HG02870 (cell line): ENCODE measurements around the gene MSH5.

Experiments used
- ATAC-seq: cut with Tn5 transposase; IDR thresholded peaks from one replicate; pipeline ENCODE4 v1.9.1; 2021; ENCODE audit warnings: mild to moderate bottlenecking, moderate library complexity; ENCODE audit not compliant: unreplicated experiment

Gene MSH5

DNA sequence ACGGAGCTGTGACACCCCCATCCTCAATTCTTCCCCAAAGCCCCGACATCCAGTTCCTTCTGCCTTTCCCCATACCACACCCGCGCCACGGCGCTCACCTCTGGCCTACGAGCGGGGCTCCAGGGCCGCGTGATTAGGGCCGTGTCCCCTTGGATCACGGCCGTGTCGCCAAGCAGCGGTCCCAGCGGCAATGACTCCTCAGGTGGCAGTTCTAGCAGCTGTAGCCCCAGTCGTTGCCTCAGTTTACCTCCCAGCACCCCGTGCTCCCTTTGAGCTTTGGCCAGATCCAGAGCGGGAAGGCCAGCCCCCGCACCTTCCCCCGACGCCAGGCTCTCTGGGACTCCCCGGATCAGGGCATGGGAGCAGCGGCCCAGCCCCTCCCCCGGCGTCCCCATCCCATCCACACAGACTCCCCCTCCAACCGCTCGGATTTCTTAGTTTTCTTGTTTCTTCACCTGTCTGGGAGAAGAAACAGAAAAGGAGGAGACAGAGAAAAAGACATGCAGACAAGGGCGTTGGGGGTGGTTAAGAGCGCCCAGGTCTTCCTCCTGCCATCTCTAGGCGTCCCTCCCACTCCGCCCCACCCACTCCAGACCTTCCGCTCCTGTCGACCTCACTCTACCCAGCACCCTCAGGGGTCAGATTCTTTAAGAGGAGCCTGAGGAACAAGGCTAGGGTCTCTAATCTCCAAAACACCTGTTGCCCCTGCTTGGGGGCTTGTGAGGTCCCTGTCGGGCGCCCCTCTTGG is 10.9 kb upstream of the MSH5 start, which contains the start of gene DDAH2:
Gene DDAH2, minus strand, starts transcription at position 533 of the 748 bp plus-strand sequence. Its CDS starts 138 bp downstream, at position 395.
- ATAC-seq = no peak

DNA sequence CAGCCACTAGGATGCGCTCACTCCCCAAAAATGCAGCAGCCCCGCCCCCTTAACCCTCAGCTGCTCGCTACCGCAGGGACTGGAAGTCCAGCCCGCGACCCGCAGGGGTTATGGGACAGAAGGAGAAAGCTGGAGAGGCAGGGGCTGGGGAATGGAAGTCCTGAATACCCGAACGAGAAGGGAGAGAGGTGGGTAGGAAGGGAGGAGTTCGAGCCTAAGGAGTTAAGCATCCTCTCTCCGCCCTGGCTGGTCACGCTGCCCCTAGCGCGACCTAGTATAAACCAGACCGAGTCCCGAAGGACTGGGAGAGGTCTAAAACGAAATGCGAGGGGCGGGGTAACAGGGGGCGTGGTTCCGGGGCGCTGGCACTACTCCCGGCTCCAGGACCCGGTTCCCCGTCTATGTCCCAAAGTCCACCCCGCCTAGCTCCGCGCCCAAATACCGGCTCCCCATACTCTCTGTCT is 10.3 kb upstream of the MSH5 start:
- ATAC-seq = no peak

DNA sequence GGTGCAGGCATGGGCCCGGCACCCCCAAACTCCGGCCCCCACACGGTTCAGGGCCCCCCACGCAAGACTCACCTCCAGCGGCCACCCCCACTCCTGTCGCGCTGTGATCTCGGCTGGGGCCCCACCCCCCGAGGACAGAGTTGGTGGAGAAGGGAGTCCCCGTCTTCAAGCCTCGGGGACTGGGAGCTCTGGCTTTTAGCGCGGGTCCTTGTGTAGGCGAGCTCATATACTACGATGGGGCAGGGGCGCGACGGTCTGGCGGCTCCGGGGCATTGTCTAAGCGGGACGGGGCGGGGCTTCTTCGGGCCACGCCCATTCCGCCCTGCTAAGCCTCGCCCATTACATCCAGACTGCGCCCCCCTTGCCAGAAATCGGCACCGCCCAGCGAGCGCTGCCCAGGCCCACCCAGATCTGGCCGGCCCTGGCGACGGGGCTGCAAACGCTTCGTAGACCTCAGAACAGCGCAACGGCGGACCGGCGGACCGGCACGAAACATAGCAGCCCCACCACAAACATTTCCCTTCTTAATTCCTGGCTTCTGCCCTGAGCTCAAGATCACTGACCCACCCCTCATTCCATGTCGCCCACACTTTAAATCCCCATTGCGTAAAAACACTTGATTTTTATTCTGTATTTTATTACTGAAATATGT is 9.7 kb upstream of the MSH5 start:
- no peak for ATAC-seq

DNA sequence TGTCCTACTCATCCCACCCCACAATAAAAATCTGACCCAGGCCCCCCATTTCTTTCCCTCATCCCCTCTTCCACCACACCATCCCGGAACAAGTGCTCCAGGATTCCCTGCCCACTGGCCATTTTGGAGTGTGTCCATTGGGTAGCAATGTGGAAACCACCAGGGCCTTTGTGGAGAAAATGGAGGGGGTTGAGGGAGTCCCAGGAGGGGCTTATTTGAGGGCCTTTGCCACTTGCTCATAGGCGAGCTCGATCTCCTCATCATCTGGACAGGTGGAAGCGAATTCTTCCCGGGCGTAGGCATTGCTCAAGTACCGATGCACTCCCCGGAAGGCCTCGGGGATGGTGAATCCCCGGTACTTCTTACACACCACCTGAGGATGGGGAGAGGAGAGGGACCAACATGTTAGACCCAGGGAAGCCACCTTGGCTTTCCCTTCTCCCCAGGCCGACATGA is 9.1 kb upstream of the MSH5 start:
- no peak for ATAC-seq

DNA sequence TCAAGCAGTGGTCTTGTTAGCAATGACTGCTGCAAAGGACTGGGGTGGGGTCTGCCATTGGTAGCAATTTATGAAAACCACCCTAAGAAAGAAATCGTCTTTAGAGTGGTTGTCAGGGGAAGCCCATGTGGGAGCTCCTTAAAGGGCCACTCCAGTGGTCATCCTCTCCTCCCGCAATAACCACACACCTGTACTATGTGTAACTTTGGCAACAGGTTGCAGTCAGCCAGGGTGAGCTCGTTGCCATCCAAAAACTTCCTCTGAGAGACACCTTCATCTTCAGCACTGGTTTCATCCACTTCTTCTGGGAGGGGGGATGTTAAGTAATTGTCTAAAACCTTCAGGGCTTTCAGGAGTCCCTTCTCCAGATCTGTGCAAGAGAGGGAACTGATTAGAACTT is 7.8 kb upstream of the MSH5 start:
- ATAC-seq = no peak

DNA sequence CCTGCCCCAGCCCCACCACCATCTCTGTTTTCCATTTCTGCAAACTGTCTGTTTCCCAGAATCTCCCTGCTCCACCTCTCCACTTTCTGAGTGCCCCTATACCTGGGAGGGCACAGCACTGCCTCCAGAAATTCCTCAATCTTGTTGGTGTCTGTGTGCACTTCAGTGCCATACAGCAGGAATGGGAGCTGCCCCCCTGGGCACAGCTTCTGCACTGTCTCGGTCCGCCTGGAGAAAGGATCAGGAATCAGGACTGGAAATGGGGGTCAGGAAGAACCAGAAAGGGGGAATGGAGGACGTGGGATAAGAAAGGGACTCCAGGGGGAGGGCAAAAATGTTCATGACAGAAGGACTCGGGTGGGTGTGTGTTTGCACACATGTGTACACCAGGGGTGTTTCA is 6.1 kb upstream of the MSH5 start:
- no peak for ATAC-seq

DNA sequence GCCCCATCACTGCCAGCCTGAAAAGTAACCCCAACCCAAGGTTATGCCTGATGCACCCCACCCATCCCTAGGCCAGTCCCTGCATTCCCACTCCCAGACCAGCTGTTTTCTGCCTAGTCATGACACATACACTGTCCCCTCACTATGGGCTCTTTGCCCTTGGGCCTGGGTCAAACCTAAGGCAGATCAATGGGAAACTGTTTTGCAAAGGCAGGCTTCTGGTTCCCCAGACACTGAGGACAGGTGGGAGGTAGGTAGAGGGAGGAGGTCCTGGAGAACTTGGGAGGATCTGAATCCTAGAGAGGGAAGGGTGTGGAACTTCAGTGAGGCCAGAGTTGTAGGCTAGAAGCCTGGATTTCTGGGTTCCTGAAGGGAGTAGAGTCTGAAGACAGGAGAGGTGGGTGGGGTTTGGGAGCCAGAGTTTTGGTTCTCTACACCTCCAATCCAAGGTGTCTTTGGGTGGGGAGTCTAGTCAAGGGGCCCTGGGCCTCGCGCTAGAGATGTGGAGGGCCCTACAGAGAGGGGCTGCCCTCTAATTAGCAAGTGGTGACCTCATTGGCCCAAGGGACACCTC is 5.5 kb upstream of the MSH5 start:
- ATAC-seq = no peak

DNA sequence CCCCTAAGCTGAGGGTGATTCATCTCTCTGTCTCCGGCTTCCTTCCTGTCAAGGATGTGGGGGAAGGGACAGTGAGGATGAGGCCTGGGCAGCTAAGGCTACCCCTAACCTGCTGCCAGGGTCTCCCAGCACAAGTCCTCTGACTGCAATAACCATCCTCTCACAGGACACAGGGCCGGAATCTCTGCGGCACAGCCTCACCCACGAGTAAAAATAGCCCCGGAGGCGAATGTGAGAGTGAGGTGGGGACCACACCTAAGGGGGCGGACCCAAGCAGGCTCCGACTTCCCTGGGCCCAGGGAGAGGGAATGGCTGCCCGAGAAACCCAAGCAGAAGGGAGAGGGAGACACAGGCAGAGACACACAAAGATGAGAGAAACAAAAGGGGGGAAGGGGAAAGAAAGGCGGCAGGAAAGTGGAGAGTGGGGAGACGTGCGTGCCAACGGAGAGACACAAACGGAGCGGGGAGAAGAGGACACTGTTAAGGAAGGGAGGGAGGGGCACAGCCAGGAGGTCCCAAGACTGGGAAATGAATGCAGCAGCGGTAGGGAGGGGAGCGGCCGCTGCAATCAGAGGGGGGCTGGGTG is 4.9 kb upstream of the MSH5 start:
- ATAC-seq = no peak

DNA sequence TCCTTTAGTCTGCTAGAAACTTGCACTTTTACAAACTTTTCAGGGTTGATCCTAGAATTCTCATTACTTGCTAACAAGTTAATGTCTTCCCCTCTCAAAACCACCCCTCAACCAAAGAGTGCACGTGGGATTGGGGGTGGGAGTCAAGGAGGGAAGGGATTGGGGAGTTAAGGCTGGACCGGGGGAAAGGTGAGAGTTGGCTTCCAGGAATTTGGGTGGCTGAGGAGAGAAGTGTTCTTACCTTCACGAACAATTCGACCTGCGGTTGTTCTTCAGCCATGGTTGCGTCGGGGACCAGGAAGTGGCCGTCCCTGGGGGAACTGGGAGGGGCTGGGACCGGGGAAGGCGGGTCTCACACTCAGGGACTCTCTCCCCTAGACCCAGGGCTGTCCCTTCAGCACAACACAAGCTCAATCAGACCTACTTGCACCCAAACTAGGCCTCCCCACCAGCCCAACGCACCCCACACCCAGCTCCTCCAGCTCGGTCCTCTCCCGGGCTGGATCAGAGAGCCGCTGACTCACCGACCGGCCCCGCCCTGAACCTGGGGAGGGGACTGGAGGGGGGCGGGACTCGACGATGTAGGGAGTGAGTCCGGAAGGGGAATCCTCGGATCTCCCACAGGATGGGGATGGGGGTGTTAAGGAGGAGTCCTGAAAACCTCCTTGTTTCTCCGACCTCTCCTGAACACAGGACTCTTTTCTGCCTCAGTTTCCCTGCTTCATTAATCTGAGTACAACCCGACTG is 3.6 kb upstream of the MSH5 start, which contains the start of gene CLIC1:
Gene CLIC1, minus strand, starts transcription at position 510 of the 747 bp plus-strand sequence. Its CDS starts 230 bp downstream, at position 280.
- ATAC-seq = no peak

DNA sequence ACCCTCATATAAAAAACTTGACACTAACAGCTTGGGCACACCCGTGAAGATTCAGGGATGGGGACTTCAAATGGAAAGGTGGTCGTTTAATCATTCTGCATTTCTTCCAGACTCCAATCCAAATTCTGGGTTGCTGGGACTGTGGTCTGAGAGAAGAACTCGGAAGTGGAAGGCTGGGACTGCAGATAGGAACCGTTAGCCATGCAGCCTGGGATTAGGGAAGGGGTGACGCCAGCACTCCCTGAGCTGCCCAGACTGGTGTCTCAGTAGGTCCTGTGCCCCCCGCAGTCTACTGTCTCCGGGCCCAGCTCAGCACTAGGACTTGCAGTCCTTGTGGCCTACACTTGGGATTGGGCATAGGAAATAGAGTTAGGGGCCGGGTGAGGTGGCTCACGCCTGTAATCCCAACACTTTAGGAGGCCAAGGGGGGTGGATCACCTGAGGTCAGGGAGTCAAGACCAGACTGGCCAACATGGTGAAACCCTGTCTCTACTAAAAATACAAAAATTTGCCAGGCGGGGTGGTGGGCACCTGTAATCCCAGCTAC is 3.0 kb upstream of the MSH5 start:
- no peak for ATAC-seq

DNA sequence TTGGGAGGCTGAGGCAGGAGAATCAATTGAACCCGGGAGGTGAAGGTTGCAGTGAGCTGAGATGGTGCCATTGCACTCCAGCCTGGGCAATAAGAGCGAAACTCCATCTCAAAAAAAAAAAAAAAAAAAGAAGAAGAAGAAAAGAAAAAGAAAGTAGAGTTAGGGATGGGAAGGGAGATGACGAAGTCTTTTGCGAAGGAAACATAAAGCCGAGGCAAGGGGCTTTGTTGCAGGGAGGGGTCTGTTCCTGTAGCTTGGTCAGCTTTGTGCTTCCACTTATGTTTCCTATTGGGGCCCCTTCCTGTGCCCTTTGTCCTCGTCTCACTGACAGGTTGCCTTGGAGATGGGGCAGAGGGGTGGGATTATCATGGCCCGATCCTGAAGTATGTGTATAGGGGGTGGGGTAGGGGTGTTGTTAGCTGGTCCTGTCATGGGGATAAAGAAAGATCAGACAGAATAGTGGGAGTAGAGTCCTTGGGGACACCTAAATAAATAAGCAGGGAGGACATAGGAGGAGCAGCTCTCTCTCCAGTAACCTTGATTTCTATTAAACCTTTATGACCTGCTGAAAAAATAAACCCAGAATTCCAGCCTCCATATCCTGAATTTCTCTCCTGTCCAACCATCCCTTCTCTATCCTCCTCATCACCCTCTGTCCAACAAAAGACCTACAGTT is 2.4 kb upstream of the MSH5 start:
- ATAC-seq = no peak

DNA sequence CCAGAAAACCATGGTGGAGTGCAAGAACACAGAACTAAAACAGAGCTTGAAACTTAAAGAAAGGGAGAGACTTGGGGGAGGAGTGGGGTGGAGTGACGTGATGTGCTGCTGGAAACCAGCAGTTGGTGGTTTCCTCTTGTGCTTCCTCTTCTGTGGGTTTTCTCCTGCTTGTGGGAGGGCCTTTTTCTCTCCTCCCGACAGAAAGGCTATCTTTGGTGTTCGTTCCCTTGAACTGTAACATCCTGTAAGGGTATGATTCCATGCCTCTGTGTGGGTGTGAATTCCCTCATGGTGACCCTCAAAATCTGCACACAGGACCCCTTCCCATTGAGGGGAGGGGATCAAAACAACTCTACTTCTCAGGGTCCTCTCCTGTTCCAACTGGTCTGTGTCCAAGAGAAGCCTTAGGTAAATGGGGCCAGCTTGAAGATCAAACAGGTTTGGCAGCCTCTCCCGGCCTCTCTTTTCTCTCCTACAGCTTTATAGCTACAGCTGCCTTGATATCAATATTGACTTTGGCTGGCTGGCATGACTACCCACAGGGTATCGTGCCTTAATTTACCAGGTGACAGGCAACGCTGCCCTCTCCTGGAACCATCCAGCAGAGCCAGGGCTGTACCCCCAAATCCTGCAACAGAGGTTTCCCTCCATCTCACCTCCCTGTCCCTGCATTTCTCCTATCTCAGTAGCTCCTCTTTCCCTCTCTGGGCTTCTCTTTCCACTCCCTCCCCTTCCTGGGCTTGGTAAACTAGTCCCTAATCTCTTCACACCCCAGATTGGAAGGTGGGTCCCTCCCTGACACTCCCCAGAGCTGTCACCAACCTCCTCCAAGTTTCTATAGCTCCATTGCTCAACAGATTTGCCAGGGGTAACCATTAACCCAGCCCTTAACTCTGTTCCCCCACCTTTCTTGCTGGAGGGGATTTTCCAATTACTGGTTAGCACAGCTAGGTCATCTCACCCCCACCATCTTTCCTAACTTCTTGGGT is 1.5 kb upstream of the MSH5 start:
- no peak for ATAC-seq

DNA sequence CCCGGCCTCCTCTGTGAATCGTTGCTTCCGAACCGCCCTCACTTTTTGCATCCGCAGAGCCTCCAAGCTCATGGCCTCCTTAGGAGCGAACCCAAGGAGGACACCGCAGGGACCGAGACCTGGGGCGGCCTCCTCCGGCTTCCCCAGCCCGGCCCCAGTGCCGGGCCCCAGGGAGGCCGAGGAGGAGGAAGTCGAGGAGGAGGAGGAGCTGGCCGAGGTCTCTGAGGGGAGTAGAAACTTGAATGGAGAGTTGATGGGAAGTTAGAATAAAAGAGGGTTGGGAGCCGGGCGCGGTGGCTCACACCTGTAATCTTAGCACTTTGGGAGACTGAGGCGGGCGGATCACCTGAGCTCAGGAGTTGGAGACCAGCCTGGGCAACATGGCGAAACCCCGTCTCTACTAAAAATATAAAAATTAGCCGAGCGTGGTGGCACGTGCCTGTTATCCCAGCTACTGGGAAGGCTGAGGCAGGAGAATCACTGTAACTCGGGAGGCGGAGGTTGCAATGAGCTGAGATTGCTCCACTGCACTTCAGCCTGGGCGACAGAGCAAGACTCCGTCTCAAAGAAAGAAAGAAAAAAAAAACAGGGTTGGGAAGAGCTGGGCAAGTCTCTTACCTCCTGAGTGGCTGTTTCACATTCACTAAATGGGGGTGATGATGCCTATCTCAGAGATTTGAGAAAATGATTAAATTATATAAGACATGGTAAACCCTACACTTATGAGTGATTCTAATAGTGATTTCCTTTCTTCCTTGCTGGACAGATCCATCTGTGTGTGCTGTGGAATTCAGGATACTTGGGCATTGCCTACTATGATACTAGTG is 805 bp downstream of the MSH5 start:
- ATAC-seq = no peak

DNA sequence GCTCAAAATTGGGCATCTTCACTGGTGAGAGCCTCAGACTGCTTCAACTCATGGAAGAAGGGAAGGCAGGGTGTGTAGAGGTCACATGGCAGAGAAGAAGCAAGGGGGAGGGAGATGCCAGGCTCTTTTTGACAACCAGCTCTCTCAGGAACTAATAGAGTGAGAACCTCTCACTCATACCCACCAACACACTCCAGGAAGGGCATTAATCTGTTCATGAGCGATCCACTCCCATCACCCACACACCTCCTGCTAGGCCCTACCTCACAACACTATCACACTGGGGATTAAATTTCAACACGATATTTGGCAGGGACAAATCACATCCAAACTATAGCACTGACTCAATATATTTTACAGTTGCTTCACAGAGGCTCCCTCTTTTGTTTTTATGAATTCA is 2.0 kb downstream of the MSH5 start:
- ATAC-seq = no peak

DNA sequence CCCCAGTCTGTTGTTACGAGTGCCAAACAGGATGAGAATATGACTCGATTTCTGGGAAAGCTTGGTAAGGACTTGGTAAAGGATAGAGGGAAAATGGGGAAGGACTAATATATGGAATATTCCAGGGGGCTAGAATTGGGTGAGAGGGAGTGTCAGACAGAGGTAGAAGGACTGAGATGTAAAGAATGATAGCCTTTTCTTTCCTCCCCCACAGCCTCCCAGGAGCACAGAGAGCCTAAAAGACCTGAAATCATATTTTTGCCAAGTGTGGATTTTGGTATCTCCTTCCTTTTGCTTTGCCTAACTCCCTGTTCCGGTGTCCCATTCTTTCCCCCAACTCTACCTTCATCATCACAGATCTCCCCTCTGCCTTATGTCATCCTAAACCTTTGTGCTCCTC is 3.1 kb downstream of the MSH5 start:
- no peak for ATAC-seq

DNA sequence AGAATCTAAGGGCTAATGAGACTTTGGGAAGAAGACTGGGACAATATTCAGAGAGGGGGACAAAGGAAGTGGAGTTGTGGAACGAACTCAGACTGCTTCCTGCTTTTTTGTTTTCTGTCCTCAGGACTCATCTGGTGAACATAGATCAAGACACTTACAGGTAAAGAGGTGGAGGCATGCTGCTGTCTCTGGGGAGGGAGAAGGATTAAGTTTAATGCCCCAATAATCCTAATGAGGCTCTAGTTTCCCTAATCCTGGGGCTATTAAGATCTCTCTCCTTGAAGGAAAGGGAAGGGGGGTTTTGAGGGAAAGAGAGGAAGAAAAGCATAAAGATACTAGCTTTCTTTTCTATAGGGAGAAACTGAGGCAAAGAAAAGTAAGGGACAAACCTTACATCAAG is 4.6 kb downstream of the MSH5 start:
- no peak for ATAC-seq

DNA sequence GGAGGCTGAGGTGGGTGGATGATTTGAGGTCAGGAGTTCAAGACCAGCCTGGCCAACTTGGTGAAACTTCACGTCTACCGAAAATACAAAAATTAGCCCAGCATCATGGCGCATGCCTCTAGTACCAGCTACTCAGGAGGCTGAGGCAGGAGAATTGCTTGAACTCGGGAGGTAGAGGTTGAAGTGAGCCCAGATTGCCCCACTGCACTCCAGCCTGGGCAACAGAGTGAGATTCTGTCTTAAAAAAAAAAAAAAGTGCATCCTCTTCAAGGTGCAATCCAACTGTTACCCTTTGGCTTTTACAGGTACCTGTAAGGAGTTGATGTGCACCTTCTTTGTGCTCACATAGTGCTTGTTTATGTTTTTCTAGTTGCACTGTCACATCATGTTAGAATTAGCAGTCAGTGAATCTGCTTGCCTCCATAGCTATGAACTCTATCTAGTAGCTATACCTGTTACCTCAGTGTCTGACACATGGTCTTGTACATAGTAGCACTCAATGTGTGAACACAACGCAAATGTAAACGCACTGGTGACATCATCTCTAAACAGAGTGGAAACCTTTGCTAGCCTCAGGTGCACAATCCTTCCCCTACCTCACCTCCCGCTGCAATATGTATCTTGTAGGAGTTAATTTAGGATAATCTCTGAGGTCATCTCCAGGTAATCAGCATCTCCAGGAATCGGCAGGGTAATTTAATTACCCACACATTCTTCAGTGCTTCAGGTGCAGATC is 9.7 kb downstream of the MSH5 start:
- no peak for ATAC-seq
